A549 treated with AZD9567 at 1 μM for 4 hours (cell line): ENCODE results near the gene INA. TPM values are rescaled to one million over a fixed set of nuclear protein-coding genes. Genes with fewer than 3 reads are reported as not detected.

Experiments used
- total RNA-seq: library from RNA; stranded (reverse); fragments of 200-300 nt; extraction: Qiagen RNA extraction; gene quantifications from 5 replicates; pipeline ENCODE4 v1.2.3, GENCODE V29; 2022; ENCODE audit not compliant: insufficient read depth

The INA gene
- total RNA-seq: 21.6 to 27.2 TPM (median 22.4 TPM) in 5 replicates

DNA sequence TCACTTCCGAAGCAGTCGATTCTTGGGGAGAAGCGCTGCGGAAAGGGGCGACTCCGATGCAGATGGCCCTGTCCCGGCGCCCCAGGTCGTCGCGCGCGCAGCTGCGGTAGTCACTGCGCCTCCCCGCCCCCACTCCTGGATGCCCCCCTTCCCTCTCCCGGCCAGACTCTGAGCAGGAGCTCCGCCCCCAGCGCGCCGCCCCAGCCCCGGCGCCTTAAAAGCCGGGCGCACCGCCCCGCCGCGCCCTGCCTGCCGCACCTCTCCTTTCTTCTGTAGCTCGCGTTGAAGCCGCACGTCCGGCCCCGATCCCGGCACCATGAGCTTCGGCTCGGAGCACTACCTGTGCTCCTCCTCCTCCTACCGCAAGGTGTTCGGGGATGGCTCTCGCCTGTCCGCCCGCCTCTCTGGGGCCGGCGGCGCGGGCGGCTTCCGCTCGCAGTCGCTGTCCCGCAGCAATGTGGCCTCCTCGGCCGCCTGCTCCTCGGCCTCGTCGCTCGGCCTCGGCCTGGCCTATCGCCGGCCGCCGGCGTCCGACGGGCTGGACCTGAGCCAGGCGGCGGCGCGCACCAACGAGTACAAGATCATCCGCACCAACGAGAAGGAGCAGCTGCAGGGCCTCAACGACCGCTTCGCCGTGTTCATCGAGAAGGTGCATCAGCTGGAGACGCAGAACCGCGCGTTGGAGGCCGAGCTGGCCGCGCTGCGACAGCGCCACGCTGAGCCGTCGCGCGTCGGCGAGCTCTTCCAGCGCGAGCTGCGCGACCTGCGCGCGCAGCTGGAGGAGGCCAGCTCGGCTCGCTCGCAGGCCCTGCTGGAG is at the start of gene INA:
Gene INA, plus strand, starts transcription at position 243 of the 817 bp plus-strand sequence. Its CDS starts 74 bp downstream, at position 317.

DNA sequence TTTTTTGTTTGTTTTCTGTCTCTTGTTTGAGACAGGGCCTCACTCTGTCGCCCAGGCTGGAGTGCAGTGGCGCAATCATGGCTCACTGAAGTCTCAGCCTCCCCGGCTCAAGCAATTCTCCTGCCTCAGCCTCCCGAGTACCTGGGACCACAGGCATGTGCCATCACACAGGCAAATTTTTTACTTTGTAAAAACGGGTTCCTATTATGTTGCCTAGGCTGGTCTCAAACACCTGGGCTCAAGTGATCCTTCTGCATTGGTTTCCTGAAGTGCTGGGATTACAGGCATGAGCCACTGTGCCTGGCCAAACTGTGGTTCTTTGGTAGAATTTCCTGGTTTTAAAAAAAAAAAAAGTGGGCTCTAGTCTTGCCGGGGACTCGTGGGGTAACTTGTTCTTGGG is 31.4 kb upstream of the INA start, which contains the start of gene RPEL1:
Gene RPEL1, plus strand, starts transcription at position 301 of the 400 bp plus-strand sequence. CDS start 110 bp downstream, outside the sequence.

Other genes starting within 250 kb of the INA start
- gene NT5C2, start 83.9 kb upstream of the INA start, total RNA-seq: 65.8 to 87.6 TPM (median 70.8 TPM) in 5 replicates
- gene RPEL1, start 31.3 kb upstream of the INA start, total RNA-seq: 0.05 TPM in 1 of 5 replicates, not detected in the others
- gene PCGF6, start 74.0 kb downstream of the INA start, total RNA-seq: 9.7 to 11.8 TPM (median 10.6 TPM) in 5 replicates
- gene TAF5, start 90.8 kb downstream of the INA start, total RNA-seq: 1.6 to 3.1 TPM (median 2.6 TPM) in 5 replicates
- 514 to 773 TPM (median 531 TPM) in 5 replicates for gene ATP5MK, start 119.3 kb downstream of the INA start, total RNA-seq
- 34.9 to 42.8 TPM (median 38.3 TPM) in 5 replicates for gene PDCD11, start 119.5 kb downstream of the INA start, total RNA-seq
- 2.9 to 5.5 TPM (median 4.1 TPM) in 5 replicates for gene CALHM2, start 175.2 kb downstream of the INA start, total RNA-seq
- not detected in 5 replicates for gene CALHM1, start 181.8 kb downstream of the INA start, total RNA-seq
- gene CALHM3, start 202.1 kb downstream of the INA start, total RNA-seq: 0.28 to 0.42 TPM (median 0.38 TPM) in 4 of 5 replicates, not detected in the other
- gene NEURL1, start 216.6 kb downstream of the INA start, total RNA-seq: 0.24 to 0.53 TPM (median 0.37 TPM) in 4 of 5 replicates, not detected in the other